Measurements from ENCODE around the gene RSPH1.

Gene RSPH1

DNA sequence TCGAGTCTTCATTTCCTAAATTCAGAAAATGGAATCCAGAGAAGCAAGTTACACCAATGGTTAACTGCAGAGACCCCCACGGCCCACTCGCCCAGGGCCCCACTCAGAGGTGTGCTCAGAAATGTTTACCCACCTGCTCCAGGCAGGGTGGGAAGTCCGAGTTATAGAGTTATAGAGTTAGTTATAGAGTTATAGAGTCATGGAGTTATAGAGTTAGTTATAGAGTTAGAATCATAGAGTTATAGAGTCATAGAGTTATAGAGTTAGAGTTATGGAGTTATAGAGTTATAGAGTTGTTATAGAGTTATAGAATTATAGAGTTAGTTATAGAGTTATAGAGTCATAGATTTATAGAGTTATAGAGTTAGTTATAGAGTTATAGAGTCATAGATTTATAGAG, 60.6 kb downstream of the RSPH1 start:
- Histone ChIP-seq H3K79me2 (ENCODE audit: insufficient read depth, low read length) (no peaks in the 10 kb centered on the region), H2AFZ (ENCODE audit: low read length) (no peak overlapping the region), H3K27me3 (ENCODE audit: insufficient read depth, low read length, poor library complexity, severe bottlenecking) (no peaks in the 10 kb centered on the region), H3K36me3 (ENCODE audit: insufficient read depth, low read length) (peaks cover 41% of the 10 kb centered on the region; the same call in 1 of the 2 replicates), H3K4me1 (ENCODE audit: insufficient read depth, low read length, poor library complexity, severe bottlenecking) (no peaks in the 10 kb centered on the region), H3K9me2 (replicated peaks; ENCODE audit: low read depth, low read length) (no peaks in the 10 kb centered on the region), H3K4me3 (ENCODE audit: low read length, poor library complexity, severe bottlenecking) (no peak overlapping the region), H3K9ac (ENCODE audit: low read depth, low read length, poor library complexity, severe bottlenecking) (no peak overlapping the region), H3K9me3 (ENCODE audit: insufficient read depth, low read depth, low read length) (peaks cover 13% of the 10 kb centered on the region), H4K20me1 (ENCODE audit: insufficient read depth, low read length, poor library complexity, severe bottlenecking) (no peaks in the 10 kb centered on the region), H3F3A (ENCODE audit: low read depth) (no peaks in the 10 kb centered on the region), H3K4me2 (ENCODE audit: low read depth, low read length, poor library complexity, severe bottlenecking) (no peak overlapping the region)
- no peak for TF ChIP-seq EZH2phosphoT487 (IDR thresholded peaks at IDR 0.05; ENCODE audit: borderline replicate concordance)
- TF ChIP-seq, protein P1, sequence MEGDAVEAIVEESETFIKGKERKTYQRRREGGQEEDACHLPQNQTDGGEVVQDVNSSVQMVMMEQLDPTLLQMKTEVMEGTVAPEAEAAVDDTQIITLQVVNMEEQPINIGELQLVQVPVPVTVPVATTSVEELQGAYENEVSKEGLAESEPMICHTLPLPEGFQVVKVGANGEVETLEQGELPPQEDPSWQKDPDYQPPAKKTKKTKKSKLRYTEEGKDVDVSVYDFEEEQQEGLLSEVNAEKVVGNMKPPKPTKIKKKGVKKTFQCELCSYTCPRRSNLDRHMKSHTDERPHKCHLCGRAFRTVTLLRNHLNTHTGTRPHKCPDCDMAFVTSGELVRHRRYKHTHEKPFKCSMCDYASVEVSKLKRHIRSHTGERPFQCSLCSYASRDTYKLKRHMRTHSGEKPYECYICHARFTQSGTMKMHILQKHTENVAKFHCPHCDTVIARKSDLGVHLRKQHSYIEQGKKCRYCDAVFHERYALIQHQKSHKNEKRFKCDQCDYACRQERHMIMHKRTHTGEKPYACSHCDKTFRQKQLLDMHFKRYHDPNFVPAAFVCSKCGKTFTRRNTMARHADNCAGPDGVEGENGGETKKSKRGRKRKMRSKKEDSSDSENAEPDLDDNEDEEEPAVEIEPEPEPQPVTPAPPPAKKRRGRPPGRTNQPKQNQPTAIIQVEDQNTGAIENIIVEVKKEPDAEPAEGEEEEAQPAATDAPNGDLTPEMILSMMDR (conservative IDR thresholded peaks at IDR 0.05; ENCODE audit: low read length), result no peak

DNA sequence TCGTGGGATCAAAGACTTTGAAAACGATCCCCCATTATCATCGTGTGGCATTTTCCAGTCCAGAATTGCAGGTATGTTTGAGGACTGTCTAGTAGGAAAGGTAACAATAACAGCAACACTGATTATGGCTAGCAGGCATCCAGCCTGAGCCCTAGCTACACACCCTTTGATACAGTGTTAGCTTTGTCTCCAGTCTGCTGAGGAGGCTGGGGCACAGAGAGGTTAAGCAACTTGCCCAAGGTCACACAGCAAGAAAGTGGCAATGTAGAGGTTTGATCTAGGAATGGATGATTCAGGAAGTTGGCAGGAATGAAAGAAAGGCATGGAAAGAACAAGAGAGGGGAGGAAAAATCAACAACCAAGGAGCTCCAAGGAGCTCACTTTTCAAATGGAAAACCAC, 61.1 kb downstream of the RSPH1 start:
- no peaks in the 10 kb centered on the region for H3K4me1 ChIP-seq (ENCODE audit: insufficient read depth, low read length, poor library complexity, severe bottlenecking)
- H3K36me3 ChIP-seq (ENCODE audit: insufficient read depth, low read length), result peaks cover 41% of the 10 kb centered on the region; the same call in 1 of the 2 replicates
- H3K9me2 ChIP-seq (replicated peaks; ENCODE audit: low read depth, low read length), result no peaks in the 10 kb centered on the region

DNA sequence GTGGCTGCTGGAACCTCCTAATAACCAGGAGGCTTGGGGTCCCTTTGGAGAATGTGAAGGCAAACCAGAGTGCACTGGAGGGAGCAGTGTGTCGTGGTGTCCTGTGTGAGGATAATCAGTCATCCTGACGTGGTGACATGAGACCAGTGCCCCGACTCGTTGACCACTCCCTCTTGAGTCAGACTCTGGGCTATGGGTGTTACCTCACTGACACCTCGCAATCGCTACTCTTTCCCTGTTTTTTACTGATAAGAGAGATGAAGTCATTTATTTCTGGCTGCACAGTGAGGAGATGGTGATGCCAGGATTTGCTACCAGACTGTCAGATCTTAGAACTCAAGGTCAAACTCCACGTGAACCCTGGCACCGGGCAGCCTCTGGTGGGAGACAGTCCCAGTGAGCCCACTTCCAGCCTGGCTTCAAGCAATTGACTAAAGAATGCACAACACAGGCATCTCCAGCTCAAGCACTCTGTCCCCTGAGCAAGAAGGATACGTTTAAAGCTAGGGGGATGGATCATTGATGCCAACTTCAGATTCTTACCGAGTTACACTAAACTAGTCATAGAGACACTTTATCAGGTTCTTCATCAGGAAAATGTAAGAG, 62.0 kb downstream of the RSPH1 start:
- H3K4me3 ChIP-seq (ENCODE audit: low read length, poor library complexity, severe bottlenecking), result no peak overlapping the region
- H2AFZ ChIP-seq (ENCODE audit: low read length), result no peak overlapping the region
- no peaks in the 10 kb centered on the region for H3K27me3 ChIP-seq (ENCODE audit: insufficient read depth, low read length, poor library complexity, severe bottlenecking)
- H3K4me2 ChIP-seq (ENCODE audit: low read depth, low read length, poor library complexity, severe bottlenecking), result no peak overlapping the region
- H3K9me2 ChIP-seq (replicated peaks; ENCODE audit: low read depth, low read length), result no peaks in the 10 kb centered on the region
- H3K9me3 ChIP-seq (ENCODE audit: insufficient read depth, low read depth, low read length), result peaks cover 13% of the 10 kb centered on the region
- no peaks in the 10 kb centered on the region for H4K20me1 ChIP-seq (ENCODE audit: insufficient read depth, low read length, poor library complexity, severe bottlenecking)
- TF ChIP-seq, protein P1 (conservative IDR thresholded peaks at IDR 0.05; ENCODE audit: low read length), result no peak
- TF ChIP-seq EZH2phosphoT487 (IDR thresholded peaks at IDR 0.05; ENCODE audit: borderline replicate concordance), result no peak
- no peaks in the 10 kb centered on the region for H3K79me2 ChIP-seq (ENCODE audit: insufficient read depth, low read length)
- no peak overlapping the region for H3K9ac ChIP-seq (ENCODE audit: low read depth, low read length, poor library complexity, severe bottlenecking)
- peaks cover 41% of the 10 kb centered on the region; the same call in 1 of the 2 replicates for H3K36me3 ChIP-seq (ENCODE audit: insufficient read depth, low read length)
- H3F3A ChIP-seq (ENCODE audit: low read depth), result no peaks in the 10 kb centered on the region
- no peaks in the 10 kb centered on the region for H3K4me1 ChIP-seq (ENCODE audit: insufficient read depth, low read length, poor library complexity, severe bottlenecking)

More for the DNA sequence above, 61.1 kb downstream of the RSPH1 start:
- Histone ChIP-seq H3K9ac (ENCODE audit: low read depth, low read length, poor library complexity, severe bottlenecking) (no peak overlapping the region), H3K9me3 (ENCODE audit: insufficient read depth, low read depth, low read length) (peaks cover 13% of the 10 kb centered on the region), H3K4me2 (ENCODE audit: low read depth, low read length, poor library complexity, severe bottlenecking) (no peak overlapping the region), H3K79me2 (ENCODE audit: insufficient read depth, low read length) (no peaks in the 10 kb centered on the region), H3K4me3 (ENCODE audit: low read length, poor library complexity, severe bottlenecking) (no peak overlapping the region), H4K20me1 (ENCODE audit: insufficient read depth, low read length, poor library complexity, severe bottlenecking) (no peaks in the 10 kb centered on the region), H3F3A (ENCODE audit: low read depth) (no peaks in the 10 kb centered on the region), H3K27me3 (ENCODE audit: insufficient read depth, low read length, poor library complexity, severe bottlenecking) (no peaks in the 10 kb centered on the region), H2AFZ (ENCODE audit: low read length) (no peak overlapping the region)
- TF ChIP-seq, protein P1 (conservative IDR thresholded peaks at IDR 0.05; ENCODE audit: low read length), result no peak
- TF ChIP-seq EZH2phosphoT487 (IDR thresholded peaks at IDR 0.05; ENCODE audit: borderline replicate concordance), result no peak
